Iris pigment epithelial cell (primary cell): Measurements from ENCODE around the gene DEFB108B.
"Not testable (repeated sequence)": the region's sequence is repeated elsewhere in the genome, so short reads cannot be mapped to it uniquely, and the experiment has no call there.

Experiments
- DNase-seq: peaks from one replicate; pipeline ENCODE4 v3.0.0-alpha.2; 2011; ENCODE audit warnings: low read depth

The DEFB108B gene

DNA sequence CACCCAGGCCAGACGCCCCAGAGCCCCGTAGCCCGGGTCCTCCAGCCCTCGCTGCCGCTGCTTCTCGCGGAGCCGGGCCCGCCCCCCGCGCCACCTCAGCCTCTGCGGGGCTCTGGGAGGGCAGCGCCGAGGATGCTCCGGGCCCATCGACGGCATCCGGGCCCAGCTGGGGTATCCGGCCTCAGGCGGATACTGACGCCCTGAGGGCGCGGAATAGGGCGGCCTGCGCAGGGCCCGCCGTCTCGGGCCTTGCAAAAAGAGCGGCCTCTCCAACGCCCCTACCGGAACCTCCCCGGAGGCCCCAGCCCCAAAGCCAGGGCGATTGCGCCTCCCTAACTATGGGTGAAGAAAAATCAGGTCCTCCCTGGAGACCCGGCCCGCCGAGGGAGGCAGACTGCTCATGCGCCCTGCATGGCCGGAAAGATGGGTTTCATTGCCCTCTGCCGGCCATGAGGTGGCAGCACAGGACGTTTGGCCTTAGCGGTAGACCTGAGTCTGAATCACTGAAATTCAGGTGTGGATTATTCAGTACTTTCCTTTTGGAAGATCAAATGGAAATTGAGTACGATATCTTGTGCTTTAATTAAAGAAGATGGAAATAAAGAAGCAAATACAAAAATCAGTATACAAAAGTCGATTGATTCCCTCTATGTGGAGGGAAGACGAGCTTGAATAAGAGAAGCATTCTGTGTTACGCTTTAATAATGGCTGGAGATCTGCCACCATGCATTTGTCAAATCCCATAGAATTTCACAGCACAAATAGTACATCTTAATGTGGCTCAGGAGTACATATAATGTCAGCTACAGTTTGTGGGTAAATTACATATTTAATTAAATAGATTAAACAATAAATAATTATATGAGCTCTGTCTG, 19.3 kb upstream of the DEFB108B start:
- DNase-seq = peak; percentile 59

DNA sequence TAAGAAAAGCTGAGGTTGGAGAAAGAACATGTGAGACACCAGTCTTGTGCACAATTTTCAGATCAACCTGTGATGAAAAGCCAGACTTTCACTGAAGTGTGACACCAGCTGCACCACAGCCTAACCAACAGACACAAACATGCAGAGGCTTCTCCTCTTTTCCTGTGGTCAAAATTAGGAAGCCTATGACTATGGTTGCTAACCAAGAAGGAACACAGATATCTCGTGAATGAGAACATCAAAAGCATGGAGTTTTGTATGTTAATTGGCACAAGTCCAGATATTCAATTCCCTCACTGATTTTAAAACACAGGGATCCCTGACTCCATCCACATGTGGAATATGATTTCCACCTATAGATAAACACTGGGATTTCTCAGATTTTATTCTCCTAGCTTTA, 11.5 kb upstream of the DEFB108B start:
- not testable (repeated sequence) for DNase-seq

DNA sequence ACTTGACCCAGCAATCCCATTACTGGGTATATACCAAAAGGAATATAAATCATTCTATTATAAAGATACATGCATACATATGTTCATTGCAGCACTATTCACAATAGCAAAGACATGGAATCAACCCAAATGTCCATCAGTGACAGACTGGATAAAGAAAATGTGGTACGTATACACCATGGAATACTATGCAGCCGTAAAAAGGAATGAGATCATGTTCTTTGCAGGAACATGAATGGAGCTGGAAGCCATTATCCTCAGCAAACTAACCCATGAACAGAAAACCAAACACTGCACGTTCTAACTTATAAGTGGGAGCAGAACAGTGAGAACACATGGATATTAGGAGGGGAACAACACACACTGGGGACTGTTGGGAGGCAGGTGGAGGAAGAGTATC, 3.8 kb upstream of the DEFB108B start:
- not testable (repeated sequence) for DNase-seq

DNA sequence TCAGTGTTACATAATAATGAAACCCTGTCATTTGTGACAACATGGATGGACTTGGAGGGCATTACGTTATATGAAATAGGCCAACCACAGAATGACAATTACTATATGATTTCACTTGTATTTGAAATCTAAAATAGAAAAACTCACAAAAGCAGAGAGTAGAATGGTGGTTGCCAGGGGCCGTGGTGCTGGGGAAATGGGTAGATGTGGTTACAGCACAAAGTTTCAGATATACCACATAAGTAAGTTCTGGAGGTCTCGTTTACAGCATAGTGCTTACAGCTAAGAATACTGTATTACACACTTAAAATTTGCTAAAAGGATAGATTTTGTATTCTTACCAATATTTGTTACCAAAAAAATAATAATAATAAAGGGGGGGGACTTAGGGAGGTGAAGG, 3.3 kb upstream of the DEFB108B start:
- not testable (repeated sequence) for DNase-seq

DNA sequence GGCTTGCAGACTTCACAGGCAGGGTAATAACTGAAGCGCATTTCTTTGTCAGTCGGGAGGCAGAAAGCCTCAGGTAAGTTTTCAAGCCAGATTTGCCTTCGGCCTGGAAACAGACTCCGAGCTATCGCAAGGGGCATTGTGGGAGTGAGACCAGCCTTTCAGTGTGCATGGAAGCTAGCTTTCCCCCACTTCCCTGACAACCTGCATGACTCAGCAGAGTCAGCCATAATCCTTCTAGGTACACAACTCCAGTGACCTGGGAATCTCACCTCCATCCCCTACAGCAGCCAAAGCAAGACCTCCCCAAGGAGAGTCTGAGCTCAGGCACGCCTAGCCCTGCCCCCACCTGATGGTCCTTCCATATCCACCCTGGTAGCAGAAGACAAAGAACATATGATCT, 9.7 kb downstream of the DEFB108B start:
- not testable (repeated sequence) for DNase-seq

DNA sequence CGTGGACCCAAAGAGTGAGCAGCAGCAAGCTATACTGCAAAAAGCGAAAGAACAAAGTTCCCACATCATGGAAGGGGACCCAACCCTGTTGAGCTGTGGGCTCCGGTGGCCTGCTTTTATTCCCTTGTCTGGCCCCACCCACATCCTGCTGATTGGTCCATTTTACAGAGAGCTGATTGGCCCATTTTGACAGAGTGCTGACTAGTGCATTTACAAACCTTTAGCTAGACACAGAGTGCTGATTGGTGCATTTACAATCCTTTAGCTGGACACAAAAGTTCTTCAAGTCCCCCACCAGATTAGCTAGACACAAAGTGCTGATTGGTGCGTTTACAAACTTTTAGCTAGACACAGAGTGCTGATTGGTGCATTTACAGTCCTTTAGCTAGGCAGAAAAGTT, 10.4 kb downstream of the DEFB108B start:
- not testable (repeated sequence) for DNase-seq

DNA sequence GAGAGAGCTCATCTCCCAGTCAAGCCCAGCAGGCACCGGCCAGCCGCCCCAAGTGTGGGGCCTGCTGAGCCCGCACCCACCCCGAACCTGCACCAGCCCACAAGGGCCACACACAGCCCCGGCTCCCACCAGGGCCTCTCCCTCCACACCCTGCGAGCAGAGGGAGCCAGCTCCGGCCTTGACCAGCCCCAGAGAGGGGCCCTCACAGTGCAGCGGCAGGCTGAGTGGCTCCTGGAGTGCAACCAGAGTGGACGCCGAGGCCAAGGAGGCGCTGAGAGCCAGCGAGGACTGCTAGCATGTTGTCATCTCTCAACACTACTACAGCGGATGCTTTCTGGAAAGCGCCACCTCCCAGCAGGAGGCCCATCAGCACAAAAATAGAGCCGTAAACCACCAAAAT, 10.9 kb downstream of the DEFB108B start:
- no peak for DNase-seq

DNA sequence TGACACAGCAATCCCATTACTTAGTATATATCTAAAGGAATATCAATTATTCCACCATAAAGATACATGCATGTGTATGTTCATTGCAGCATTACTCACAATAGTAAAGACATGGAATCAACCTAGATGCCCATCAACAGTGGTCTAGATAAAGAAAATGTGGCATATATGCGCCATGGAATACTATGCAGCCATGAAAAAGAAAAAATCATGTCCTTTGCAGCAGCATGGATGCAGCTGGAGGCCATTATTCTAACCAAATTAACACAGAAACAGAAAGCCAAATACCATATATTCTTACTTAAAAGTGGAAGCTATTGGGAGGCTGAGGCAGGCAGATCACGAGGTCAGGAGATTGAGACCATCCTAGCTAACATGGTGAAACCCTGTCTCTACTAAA, 20.9 kb downstream of the DEFB108B start:
- DNase-seq = not testable (repeated sequence)

DNA sequence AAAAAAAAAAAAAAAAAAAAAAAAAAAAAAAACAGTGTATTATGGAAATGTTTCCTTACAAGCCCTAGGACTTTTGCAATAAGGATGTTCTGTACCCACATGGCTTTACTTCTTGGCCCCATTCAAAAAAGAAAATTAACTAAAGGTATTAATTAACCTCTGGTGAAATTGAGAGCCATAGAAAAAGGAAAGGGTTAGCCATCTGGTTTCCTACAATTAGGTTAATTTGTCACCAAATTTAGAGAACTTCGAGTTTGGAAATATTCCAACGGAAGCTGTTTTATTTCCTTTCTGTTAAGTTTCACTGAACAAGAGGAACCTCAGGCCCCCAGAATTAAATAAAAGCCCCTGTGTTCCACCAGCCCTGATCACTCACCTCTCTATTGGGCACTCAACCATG, 22.9 kb downstream of the DEFB108B start:
- not testable (repeated sequence) for DNase-seq

DNA sequence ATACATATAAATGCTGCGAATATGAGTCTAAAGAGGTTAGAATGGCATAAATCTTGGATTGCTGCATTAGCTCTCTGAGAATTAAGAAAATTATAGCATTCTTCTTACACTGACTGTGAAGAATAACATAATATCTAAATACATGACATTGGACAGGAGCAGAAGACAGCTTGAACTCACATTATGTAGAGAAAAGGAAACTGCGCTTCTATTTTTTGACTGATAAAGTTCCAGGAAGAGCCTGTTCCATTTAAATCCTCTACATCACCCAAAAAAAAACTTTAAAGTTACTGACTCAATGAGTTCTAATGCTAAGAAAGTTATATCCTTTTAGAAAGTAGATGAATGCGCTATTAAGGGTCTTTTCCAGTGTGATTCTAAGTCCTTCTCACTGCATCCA, 27.8 kb downstream of the DEFB108B start:
- DNase-seq = not testable (repeated sequence)

DNA sequence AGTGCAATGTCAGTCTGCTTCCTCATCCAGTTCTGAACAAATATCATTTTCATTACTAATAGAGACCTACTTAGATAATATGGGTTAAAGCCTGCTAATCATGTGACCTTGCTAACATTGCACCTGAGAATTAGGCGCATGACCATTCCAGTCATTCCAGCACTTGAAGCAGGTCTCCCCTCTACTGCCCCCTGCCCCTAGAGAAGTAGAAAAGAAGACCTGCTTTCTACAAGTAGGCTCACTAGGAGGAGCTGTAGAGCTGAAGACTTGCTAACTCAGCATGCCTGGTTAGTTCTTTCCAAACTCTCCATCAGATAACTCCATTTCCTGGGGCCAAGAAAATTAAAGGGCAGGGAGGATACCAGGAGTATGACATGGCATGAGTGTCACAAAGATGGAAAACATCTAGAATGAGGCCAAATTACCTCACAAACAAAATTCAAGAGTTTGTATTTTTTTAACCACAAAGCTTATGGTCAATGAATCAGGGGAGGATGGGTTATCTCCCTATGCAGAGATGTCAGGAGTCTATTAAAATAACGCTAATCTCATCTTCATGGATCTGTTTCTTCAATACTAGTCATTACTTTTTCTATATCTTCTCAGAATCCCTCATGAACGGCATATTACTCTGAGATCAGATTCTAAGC, 31.1 kb downstream of the DEFB108B start:
- peak; percentile 69 for DNase-seq

DNA sequence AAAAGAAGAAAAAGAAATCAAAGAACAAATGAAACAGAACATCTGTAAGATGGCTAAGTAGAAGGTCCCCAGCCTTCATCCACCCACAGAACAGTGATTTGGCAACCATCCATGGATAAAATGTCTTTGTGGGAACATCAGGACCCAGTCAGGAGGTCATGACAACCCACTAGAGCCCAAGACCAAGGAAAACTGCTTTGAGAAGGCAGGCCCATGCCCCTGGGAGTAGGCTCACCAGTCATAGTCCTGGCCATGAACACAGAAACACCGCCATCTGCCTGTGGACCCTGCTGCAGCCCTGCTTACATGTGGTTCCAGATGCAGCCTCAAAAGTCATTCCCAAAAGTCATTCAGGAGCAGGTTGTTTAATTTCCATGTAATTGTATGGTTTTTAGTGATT, 34.2 kb downstream of the DEFB108B start:
- not testable (repeated sequence) for DNase-seq

DNA sequence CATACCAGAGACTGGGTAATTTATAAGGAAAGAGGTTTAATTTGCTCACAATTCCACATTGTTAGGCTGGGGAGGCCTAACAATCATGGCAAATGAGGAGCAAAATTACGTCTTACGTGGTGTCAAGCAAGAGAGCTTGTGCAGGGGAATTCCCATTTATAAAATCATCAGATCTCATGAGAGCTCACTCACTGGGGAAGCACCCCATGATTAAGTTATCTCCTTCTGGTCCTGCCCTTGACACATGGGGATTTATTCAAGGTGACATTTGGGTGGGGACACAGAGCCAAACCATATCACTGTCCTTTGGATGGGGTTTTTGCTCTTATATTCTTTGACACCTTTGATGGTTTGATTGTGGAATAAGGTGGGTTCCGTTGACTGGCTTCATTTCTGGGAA, 36.9 kb downstream of the DEFB108B start:
- DNase-seq = not testable (repeated sequence)

DNA sequence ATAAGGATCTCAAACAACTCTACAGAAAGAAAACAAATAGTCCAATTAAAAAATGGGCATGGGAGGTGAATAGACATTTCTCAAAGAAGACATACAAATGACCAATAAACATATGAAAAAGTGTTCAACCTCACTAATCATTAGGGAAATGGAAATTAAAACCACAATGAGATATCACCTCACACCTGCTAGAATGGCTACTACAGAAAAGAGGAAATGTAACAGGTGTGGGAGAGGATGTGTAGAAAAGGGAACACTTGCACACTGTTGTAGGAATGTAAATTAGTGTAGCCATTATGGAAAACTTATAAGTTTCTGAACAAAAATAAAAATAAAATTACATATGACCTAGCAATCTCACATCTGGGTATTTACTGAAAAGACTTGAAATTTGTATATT, 37.7 kb downstream of the DEFB108B start:
- not testable (repeated sequence) for DNase-seq

DNA sequence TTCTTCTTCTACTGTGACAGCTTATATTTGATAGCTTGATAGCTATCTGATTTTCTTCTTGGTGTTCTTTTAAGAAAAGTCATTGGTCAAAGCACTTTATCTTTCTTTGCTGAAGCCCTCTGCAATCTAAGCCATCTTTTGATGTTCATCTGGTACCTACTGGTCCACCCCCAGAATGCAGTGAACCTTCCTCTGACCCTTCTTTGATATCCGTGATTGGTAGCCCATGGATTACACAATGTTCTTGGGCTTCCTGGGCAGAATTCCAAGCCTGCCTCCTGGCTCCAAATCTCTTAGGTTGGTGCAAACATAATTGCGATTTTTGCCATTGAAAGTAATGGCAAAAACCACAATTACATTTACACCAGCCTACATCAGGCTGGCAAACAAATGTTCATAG, 43.3 kb downstream of the DEFB108B start:
- DNase-seq = peak; percentile 3

DNA sequence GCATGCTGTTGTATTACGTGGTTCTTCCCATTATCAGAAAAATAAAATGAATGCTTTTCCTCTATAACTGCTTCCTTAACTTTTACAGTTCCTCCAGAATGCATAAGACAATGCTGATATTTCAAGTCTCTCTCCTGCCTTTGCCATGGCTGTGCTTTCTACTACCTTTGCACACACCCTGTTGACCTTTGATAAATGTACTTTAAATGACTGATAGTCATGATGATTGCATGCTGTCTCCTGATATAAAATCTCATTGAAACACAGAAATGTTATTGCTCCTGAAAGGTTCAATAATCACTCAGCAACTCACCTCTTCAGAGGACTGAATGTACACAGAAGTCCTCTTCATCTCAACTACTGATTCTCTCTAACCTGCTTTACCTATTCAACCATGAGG, 45.1 kb downstream of the DEFB108B start, which contains the start of gene DEFB131B:
TSS of gene DEFB131B (plus strand) at position 395 of the 400 bp plus-strand sequence. CDS start at position 395, 0 bp downstream.
- not testable (repeated sequence) for DNase-seq

DNA sequence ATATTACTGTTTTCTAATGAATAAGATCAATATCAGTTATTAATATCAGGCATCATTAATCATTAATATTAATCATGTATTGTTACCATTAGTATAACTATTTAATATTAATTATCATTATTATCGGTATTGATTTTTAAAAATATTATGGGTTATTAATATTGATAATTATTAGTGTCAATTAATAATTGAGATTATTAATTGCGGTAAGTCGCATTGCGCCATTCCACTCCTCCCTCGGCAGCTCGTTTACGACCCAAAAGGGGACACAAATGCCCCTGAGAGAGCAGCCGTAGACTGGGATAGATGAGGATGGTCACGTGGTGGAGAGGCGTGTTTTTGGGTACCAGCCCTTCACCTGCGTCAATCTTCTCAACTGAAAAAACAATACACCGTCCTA, 52.8 kb downstream of the DEFB108B start:
- not testable (repeated sequence) for DNase-seq
